SK-N-MC (cell line): ENCODE measurements around the gene PTPRM.

Source experiments
- EZH2 ChIP-seq: fragments of 200-600 bp; sonication (generic); IDR thresholded peaks from one replicate; pipeline ENCODE4 v1.6.1; 2017; ENCODE audit warnings: antibody characterized with exemption
- FOXP2 ChIP-seq: optimal IDR thresholded peaks from 2 replicates; pipeline ENCODE3; 2011; ENCODE audit warnings: mild to moderate bottlenecking, moderate library complexity; ENCODE audit not compliant: insufficient read depth; ENCODE audit errors: extremely low read length, control extremely low read depth
- POLR2AphosphoS5 ChIP-seq: IDR thresholded peaks from 2 replicates; pipeline ENCODE4 v1.6.1; 2012; ENCODE audit warnings: mild to moderate bottlenecking, low read depth, low read length, borderline replicate concordance

- TF ChIP-seq POLR2AphosphoS5 (no peak), EZH2 (no peak), FOXP2 (no peak)
These were observed 181.9 kb downstream of the PTPRM start for GRCh38 chr18:7749008-7749405.
